HepG2 (cell line): ENCODE data around the gene BIRC5. TPM values are rescaled to one million over a fixed set of nuclear protein-coding genes. Genes with fewer than 3 reads are reported as not detected.

Experiments used
- BORCS8-MEF2B ChIP-seq: sonication (generic); formaldehyde crosslinking; IDR thresholded peaks from 2 replicates; pipeline ENCODE4 v1.8.0; 2022; ENCODE audit warnings: mild to moderate bottlenecking, missing genetic modification reagents
- DDIT3 ChIP-seq: sonication (generic); formaldehyde crosslinking; IDR thresholded peaks from 2 replicates; pipeline ENCODE4 v1.4.0; 2020; ENCODE audit warnings: mild to moderate bottlenecking, missing genetic modification reagents
- DNMT1 ChIP-seq: sonication (generic); formaldehyde crosslinking; IDR thresholded peaks from 2 replicates; pipeline ENCODE4 v1.5.1; 2020; ENCODE audit warnings: mild to moderate bottlenecking, missing genetic modification reagents
- ELK4 ChIP-seq: sonication (generic); formaldehyde crosslinking; IDR thresholded peaks from 2 replicates; pipeline ENCODE4 v1.9.0; 2021; ENCODE audit warnings: missing genetic modification reagents, borderline replicate concordance
- FOXC1 ChIP-seq: sonication (generic); formaldehyde crosslinking; IDR thresholded peaks from 2 replicates; pipeline ENCODE4 v1.8.0; 2022; ENCODE audit warnings: mild to moderate bottlenecking, missing genetic modification reagents, borderline replicate concordance
- GPBP1L1 ChIP-seq: sonication (generic); formaldehyde crosslinking; IDR thresholded peaks from 2 replicates; pipeline ENCODE4 v1.5.0; 2020; ENCODE audit warnings: mild to moderate bottlenecking, missing genetic modification reagents
- MLLT10 ChIP-seq: sonication (generic); formaldehyde crosslinking; IDR thresholded peaks from 2 replicates; pipeline ENCODE4 v1.4.0; 2020; ENCODE audit warnings: missing genetic modification reagents
- NRL ChIP-seq: sonication (generic); formaldehyde crosslinking; IDR thresholded peaks from 2 replicates; pipeline ENCODE4 v1.5.0; 2020; ENCODE audit warnings: missing genetic modification reagents, mild to moderate bottlenecking, moderate library complexity, borderline replicate concordance
- RBM22 ChIP-seq: fragments of 200-400 bp; formaldehyde crosslinking; optimal IDR thresholded peaks from 2 replicates; pipeline ENCODE3; 2017; ENCODE audit warnings: mild to moderate bottlenecking, low read length, moderate library complexity
- SNAPC4 ChIP-seq: sonication (generic); formaldehyde crosslinking; IDR thresholded peaks from 2 replicates; pipeline ENCODE4 v1.4.0; 2020; ENCODE audit warnings: mild to moderate bottlenecking, missing genetic modification reagents
- ZBED4 ChIP-seq: sonication (generic); formaldehyde crosslinking; IDR thresholded peaks from 2 replicates; pipeline ENCODE4 v1.4.0; 2020; ENCODE audit warnings: missing genetic modification reagents, borderline replicate concordance
- ZNF329 ChIP-seq: sonication (generic); formaldehyde crosslinking; IDR thresholded peaks from 2 replicates; pipeline ENCODE4 v1.9.0; 2021; ENCODE audit warnings: low read depth, mild to moderate bottlenecking, missing genetic modification reagents
- ZNF431 ChIP-seq: sonication (generic); formaldehyde crosslinking; IDR thresholded peaks from 2 replicates; pipeline ENCODE4 v1.9.0; 2022; ENCODE audit warnings: missing genetic modification reagents, low read depth, mild to moderate bottlenecking, borderline replicate concordance
- ZNF446 ChIP-seq: sonication (generic); formaldehyde crosslinking; IDR thresholded peaks from 2 replicates; pipeline ENCODE4 v1.5.0; 2020; ENCODE audit warnings: mild to moderate bottlenecking, missing genetic modification reagents
- ZNF703 ChIP-seq: sonication (generic); formaldehyde crosslinking; IDR thresholded peaks from 2 replicates; pipeline ENCODE4 v1.5.1; 2020; ENCODE audit warnings: missing genetic modification reagents, mild to moderate bottlenecking, moderate library complexity, borderline replicate concordance
- ZNF713 ChIP-seq: sonication (generic); formaldehyde crosslinking; IDR thresholded peaks from 2 replicates; pipeline ENCODE4 v1.4.0; 2020; ENCODE audit warnings: mild to moderate bottlenecking, missing genetic modification reagents
- polyA plus RNA-seq, 8 experiments: library from polyadenylated mRNA; depleted of rRNA in 3 of 8; stranded (reverse) in 7 of 8; unstranded in 1 of 8; fragments of >200 nt; fragmentation: Illumina TruSeq in 4 of 8; extraction: Trizol in 4 of 8; gene quantifications; 2 replicates each; pipeline versions ENCODE4 v1.2.1 to v1.2.3, GENCODE V29; 2011 to 2016; ENCODE audit warnings: low read depth in 4 of 8, missing spikeins in 1 of 8, mixed read lengths in 1 of 8; ENCODE audit not compliant: insufficient read depth in 1 of 8
- total RNA-seq, 5 experiments: library from RNA; depleted of rRNA; stranded (reverse); fragments of >200 nt; fragmentation: Illumina TruSeq; extraction: Trizol; gene quantifications; 2 replicates each; pipeline ENCODE4 v1.2.3, GENCODE V29; 2016; ENCODE audit warnings: low read depth in 1 of 5

The BIRC5 gene
- total and polyA plus RNA-seq, 2 of the 13 experiments (the other 11 are each of a cell fraction or from before 2014, with no cell fraction given), result 30.3 to 135 TPM

GRCh38 chr17:78253946-78254672 lies 40.1 kb downstream of the BIRC5 start (continued):
- TF ChIP-seq DDIT3 (peak; percentile 31; the same call in 1 of the 2 replicates), ZNF703 (CRISPR knock-in tag) (no peak; the same call in 1 of the 2 replicates), NRL (CRISPR knock-in tag) (peak; percentile 95), BORCS8-MEF2B (CRISPR knock-in tag) (peak; percentile 96; the same call in 1 of the 2 replicates), ZBED4 (CRISPR knock-in tag) (peak; percentile 86), SNAPC4 (CRISPR knock-in tag) (peak; percentile 87; the same call in 1 of the 2 replicates), DNMT1 (CRISPR knock-in tag) (peak; percentile 90), ZNF446 (peak; percentile 93), MLLT10 (CRISPR knock-in tag) (no peak), ZNF713 (CRISPR knock-in tag) (0 out of 2 replicates have a peak, but pooled peaks have one; percentile 39), ELK4 (CRISPR knock-in tag) (peak; percentile 87; the same call in 1 of the 2 replicates), ZNF329 (CRISPR knock-in tag) (peak; percentile 82), RBM22 (no peak), ZNF431 (CRISPR knock-in tag) (0 out of 2 replicates have a peak, but pooled peaks have one; percentile 39), GPBP1L1 (CRISPR knock-in tag) (no peak), FOXC1 (CRISPR knock-in tag) (peak; percentile 97)
